Activated CD8-positive, alpha-beta memory T cell treated with anti-CD3 and anti-CD28 coated beads, Interleukin-2, amount 50 U/mL, for 48 hours (primary cell): ENCODE data around the gene GRK6.
A peak's percentile ranks its signal among the peaks of the same experiment; 100 is the strongest.

Source experiments
- DNase-seq: peaks from one replicate; pipeline ENCODE4 v3.0.0-alpha.2; 2020

GRK6 gene

GRCh38 chr5:177489119-177489716, 62.7 kb downstream of the GRK6 start:
- no peak for DNase-seq

DNA sequence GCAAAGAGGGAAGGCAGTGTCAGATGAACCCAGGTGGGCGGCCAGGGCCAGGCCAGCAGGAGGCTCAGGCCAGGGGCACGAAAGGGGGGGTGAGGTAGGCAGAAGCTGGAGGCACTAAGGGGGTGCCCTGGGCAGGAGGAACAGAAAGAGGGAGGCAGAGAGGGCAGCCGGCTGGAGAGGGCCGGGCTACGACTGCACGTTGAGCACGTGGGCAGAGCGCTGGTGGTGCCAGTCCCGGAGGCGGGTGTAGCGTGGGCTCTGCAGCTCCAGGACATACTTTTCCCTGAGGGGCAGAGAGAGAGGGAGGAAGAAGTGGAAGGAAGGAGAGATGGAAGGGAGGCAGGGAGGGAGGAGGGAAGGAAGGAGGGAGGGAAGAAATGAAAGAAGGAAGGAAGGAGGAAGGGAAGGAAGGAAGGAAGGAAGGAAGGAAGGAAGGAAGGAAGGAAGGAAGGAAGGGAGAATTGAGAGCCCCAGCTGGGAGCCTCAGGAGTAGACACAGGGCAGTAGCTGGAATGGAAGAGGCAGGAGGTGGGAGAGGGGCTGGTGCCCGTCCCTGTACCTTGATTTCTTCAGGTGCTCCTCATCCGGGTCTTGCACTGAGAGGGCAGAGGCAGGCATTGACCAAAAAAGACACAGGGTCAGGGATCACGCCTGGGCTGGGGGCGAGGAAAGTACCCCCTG, 64.0 kb downstream of the GRK6 start:
- no peak for DNase-seq

DNA sequence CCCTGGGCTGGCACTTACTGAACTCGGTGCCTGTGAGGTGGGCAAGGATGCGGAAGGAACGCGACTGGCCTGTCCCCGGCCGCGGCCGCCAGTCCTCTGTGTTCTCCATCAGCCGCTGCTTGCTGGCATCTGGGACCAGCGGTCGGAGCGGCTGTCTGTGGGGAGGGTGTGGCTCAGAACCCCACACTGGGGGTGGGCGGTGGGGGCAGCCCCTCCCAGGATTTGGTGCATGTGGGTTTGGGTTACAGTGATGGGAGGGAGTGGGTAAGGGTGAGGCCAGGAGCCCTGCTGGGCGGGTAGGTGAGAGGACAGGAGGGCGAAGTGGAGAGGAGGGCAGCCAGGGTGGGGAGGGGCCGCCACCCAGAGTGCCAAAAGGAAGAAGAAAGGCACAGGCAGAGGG, 64.5 kb downstream of the GRK6 start:
- DNase-seq = no peak

GRCh38 chr5:177491429-177491945, 65.0 kb downstream of the GRK6 start:
- DNase-seq = peak; percentile 86

DNA sequence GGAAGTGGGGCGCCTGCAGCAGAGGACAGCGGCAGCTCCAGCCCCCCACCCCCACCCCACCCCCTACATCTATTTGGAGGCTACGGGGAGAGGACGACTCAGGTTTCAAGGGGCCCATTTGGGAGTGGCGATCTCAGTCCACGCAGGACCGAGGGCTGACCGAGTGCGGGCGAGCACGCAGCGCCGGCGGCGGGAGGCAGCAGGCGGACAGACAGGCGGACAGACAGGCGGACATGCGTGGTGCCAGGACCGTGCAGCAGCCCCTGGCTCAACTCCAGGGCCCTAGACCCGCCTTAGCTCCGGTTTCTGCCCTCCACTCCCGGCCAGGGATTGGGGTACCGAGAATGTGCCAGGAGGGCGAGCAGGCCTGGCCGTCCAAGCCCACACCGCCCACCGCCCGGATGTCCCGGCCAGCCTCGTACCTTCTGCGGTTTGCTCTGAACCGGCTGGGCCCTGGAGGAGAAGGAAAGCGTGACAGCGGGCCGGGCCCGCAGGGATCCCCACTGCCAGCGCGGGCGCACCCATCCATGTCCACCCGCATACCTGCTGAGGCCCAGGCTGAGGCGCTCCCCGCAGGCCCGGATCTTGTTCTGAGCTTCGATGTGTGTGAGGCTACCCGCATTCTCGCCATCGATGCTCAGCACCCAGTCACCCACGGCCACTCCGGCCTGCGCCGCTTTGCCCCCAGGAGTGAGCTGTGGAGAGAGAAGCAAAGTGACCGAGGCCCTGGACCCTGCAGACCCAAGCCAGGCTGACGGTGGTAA, 65.7 kb downstream of the GRK6 start:
- no peak for DNase-seq
